ENCODE results near the gene PAPPA.

The PAPPA gene

DNA sequence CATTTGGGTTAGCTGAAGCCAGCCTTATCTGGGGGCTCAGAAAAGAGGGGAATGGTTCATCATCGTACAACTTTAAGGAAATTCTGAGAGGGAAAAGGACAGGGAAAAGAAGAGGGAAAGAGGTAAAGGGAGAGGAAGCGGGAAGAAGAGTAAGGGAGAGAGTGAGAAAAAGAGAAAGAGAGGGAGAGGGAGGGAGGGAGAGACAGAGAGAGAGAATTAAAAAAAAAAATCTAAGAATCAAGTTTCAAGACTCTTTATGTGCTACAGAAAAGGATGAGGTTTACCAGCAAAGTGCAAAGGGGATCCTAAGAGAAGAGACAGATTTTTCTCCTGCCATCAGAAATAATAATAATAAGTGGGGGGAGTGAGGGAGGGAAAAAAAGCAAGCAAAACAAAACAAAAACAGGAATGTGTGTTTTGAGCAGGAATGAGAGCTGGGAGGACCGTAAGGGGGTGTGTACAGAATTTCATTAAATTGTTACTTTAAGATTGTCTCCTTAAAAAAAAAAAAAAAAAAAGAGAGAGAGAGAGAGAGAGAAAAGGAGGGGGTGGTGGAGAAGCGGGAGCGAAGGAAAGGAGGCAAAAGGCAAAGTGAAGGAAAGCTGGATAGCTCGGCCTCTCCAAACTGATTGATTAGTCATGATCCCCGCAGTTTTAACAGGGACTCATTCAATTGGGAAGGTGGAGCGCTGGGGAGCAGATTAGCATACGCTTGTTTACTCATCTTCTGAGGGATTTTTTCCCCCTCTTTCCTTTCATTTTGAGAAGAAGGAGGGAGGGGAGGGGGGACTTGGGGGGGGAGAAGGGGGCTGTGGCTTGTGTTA lies 438 bp upstream of the PAPPA start:
- DNase-seq (ENCODE audit: low read depth in 2 of 2, low spot score in 1 of 2), result no peak

DNA sequence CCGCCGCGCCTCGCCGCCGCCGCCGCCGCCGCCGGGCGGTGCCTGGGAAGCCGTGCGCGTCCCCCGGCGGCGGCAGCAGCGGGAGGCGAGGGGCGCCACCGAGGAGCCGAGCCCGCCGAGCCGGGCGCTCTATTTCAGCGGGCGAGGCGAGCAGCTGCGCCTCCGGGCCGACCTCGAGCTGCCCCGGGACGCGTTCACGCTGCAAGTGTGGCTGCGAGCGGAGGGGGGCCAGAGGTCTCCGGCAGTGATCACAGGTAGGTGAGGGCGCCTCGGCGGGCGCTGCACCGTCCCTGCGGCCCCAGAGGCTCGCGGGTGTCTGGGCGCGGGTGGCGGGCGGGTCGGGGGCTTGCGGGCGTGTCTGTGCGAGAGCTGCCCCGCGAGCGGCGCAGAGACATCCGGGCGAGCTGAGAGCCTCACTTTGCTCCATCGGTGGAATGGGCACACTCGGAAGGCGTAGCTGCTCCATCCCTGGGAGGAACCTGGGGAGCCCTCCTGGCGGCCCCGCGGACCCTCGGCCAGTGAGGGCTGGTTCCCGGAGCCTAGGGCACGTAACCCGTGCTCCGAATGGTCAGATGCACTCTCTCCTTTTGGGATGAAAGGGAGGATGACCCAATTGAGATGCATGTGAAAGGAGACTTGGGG lies 864 bp downstream of the PAPPA start:
- no peak for DNase-seq (ENCODE audit: low read depth in 2 of 2, low spot score in 1 of 2)

DNA sequence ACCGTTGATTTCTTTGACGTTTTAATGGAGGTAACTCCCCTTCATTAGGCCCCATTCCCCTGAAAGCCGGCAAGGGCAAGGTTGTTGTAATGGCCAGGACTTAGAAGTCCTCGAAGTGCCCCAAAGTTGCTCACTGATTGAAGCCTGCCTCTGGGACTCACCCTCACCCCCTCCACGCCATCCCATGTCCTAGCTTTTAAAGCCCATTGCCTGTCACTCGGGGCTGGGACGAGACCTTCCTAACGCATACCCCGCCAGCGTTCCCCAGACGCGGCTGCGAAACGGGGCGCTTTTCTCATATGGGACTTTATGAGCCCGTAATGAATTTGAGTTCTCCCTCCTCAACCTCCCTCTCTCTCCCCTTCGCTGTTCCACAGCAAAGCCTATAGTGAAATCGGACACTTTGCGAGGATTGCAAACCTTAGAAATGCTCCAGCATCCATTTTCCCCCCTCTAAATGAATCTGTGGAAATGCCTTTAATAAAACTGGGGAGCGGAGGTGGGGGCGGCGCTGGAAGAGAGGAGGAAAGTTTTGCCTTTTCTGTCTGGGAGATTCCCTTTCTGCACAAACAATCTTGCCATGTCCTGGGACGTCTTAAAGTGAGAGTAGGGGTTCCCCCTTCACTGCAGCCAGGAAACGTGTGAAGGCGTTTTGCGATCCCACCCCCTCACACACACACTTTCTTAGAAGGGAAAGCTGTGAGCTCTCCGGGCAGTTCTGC lies 1.5 kb downstream of the PAPPA start:
- no peak for DNase-seq (ENCODE audit: low read depth in 2 of 2, low spot score in 1 of 2)

DNA sequence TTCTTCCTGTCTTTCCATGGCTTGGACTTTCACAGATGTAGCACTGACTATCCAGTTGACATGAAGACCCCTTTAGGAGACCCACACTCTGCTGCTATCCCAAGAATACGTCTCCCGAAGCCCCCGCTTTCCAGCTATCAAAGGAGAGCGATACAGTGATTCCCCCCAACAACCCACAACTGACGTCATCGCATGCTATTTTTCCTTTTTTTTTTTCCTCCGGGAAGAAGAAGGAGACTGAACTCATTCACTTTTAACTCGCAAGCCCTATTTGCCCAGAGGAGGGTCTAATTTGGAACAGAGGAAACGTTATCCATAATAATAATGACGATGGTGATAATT lies 2.1 kb downstream of the PAPPA start:
- no peak for DNase-seq (ENCODE audit: low read depth in 2 of 2, low spot score in 1 of 2)

DNA sequence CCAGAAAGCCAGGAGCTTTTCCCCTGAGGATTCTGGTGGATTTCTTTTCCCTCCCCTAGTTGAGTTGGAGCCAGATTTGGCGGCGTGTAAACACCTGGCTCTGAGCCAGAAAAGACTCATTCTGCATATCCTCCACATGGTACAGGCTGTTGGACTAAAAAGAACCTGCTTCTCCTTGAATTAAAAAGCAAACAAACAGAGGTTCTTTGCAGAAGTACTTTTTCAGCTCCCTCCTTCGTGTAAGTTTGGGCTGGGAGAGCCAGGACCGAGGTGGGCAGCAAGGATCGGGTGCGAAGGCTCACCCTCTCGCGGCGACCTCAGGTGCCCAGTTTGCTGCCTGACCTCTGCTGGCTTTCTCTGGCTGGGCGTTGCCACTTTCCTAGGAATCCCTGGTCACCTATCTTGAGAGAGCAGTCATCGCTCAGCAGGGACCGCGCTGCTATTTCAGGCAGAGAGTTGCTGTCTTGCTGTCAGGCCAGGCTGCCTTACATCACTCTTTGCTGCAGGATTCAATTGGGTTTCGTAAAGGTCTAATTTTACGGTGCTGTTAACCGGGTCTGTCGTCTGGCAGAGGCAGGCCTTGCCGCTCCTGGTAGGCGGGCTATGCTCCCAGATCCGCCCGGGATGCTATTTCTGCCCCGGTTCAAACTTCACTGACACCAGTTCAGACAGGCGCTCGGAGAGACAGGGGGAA lies 3.2 kb downstream of the PAPPA start:
- no peak for DNase-seq (ENCODE audit: low read depth in 2 of 2, low spot score in 1 of 2)

GRCh38 chr9:116157436-116158138 lies 4.0 kb downstream of the PAPPA start:
- DNase-seq (ENCODE audit: low read depth in 2 of 2, low spot score in 1 of 2), result no peak

GRCh38 chr9:116160676-116161571 lies 7.3 kb downstream of the PAPPA start:
- no peak for DNase-seq (ENCODE audit: low read depth in 2 of 2, low spot score in 1 of 2)

- DNase-seq (ENCODE audit: low read depth in 2 of 2, low spot score in 1 of 2), result no peak
These were observed 8.7 kb downstream of the PAPPA start for GRCh38 chr9:116162241-116162781.

DNA sequence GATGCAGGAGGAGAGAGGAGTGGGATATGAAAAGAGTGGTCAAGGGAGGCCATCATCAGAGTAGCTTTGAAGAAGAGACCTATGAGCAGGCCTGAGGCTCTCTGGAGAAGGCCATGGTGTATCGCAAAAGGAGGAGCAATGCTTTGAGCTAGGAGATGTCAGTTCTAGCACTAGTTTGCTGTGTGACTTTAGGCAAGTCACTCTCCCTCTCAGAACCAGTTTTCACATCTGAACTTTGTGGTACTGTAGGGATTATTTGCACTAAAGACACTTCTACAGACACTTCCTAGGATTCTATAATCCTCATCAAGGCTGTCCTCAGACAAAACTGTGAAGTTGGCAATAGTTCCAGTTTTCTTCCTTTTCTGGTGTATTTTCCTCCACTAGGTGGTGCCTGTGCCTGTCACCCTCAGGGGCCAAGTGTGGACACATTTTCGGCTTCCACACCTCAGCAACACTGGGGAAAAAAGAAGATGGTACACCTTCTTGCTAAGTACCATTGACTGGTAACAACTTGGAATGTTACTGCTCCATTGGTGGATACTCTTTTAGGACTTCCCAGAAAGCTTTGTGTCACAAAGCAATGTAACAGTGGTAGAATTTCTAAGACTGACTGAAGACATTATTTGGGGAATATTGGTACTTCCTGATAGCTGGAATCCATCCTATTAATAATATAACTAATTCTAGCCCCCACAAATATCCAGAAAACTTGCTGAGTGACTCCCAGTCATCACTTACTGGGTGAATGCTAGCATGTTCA lies 9.9 kb downstream of the PAPPA start:
- DNase-seq (ENCODE audit: low read depth in 2 of 2, low spot score in 1 of 2), result no peak

DNA sequence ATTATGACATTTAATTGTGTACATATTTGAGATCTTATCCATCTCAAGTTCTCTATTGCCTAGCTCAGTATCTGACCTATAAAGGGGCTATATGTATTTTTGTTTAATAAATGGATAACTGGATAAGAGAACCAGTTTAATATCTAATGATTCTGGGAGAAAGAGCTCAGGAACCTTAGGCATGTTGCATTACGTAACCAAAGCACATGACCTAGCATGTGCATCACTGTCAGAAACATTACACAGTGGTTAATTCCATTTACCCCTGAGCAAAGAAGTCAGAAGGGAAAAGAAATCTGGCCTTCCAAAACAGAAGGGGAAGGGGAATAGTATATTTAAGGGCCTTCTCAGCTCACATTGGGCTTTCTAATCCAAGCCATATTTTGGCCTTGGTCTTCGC lies 12.3 kb downstream of the PAPPA start:
- DNase-seq (ENCODE audit: low read depth in 2 of 2, low spot score in 1 of 2), result no peak

- no peak for DNase-seq (ENCODE audit: low read depth in 2 of 2, low spot score in 1 of 2)
These were observed 13.1 kb downstream of the PAPPA start for GRCh38 chr9:116166713-116167112.

DNA sequence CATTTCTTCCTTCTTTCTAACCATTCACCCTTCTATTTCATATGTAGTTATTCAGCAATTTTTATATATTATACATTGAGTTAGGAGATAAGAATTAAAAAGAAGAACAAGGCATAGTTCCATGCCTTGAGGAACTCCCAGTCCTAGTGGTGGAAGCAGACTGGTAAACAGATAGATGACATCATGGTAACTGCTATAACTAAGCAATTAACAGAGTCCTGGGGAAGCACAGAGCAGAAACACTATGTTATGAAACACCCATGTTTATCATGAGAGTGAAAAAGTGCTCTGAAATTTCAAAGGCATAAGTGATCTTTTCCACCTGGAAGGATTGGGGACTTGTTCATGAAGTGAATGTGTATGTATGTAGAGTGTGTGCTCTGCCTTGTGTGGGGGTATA lies 14.6 kb downstream of the PAPPA start:
- DNase-seq (ENCODE audit: low read depth in 2 of 2, low spot score in 1 of 2), result no peak

GRCh38 chr9:116172216-116172615 lies 18.6 kb downstream of the PAPPA start:
- DNase-seq (ENCODE audit: low read depth in 2 of 2, low spot score in 1 of 2), result no peak

DNA sequence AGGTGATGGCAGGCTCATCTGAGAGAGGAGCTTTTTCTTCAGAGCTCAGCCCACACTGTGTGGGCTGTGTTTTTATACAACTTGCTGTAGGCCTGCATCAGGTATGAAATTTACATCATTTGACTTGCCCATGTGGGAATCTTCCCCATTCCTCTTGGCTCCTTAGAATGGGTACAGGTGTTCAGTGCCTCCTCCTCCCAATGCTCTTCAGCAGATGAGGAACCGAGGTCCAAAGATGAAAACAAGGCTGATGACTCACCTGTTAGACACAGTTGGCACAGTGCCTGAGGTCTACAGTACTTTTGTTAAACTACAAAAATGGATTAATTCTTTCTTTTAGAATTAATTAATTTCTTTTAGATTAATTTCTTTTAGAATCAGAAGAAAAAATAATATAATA lies 20.8 kb downstream of the PAPPA start:
- DNase-seq (ENCODE audit: low read depth in 2 of 2, low spot score in 1 of 2), result no peak

DNA sequence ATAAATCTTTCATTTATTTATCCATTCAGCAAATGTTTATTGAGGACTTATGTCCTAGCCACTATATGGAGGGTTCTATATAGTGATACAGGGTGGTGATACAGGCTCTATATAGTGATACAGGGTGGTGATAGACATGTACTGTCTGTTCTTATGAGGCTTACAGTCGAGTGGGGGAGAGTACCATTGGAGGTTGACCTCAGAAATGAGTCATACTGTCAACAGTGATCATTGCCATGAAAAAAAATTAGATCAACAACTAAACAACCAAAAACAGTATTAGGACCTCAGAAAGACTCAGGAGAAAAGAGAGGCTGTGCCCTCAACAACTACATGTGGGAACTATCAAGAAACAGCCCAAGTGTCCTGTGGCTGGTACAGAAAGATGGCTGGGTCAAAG lies 22.0 kb downstream of the PAPPA start:
- no peak for DNase-seq (ENCODE audit: low read depth in 2 of 2, low spot score in 1 of 2)

DNA sequence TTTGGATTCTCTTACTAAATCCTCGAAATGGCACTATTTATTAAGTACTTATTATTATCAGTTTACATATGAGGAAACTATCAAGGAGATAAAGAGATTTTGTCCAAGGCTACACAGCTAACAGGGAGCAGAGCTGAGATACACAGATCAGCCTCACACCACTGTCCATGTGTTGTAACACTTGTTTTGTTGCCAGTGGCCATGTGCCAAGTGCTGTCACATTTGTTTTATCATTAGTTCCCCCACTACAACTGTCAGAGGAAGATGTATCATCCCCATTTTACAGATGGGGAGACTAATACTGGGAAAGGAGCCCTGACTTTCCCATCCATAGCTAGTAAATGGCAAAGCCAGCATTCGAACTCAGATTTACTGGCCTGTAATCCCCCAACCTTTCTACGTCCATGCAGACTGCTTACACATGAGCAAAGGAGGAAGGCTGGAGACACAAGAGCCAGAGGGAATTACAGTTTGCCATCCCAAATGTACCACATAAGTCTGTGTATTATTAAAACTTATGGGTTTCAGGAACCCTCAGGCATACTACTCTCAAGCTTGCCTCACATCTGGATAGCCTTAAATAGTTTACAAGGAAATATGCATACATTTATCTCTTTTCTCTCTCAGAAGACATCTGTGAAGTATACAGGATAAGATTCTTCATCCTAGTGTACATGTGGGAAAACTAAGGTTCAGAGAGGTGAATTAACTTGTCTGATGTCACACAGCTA lies 25.1 kb downstream of the PAPPA start:
- no peak for DNase-seq (ENCODE audit: low read depth in 2 of 2, low spot score in 1 of 2)

DNA sequence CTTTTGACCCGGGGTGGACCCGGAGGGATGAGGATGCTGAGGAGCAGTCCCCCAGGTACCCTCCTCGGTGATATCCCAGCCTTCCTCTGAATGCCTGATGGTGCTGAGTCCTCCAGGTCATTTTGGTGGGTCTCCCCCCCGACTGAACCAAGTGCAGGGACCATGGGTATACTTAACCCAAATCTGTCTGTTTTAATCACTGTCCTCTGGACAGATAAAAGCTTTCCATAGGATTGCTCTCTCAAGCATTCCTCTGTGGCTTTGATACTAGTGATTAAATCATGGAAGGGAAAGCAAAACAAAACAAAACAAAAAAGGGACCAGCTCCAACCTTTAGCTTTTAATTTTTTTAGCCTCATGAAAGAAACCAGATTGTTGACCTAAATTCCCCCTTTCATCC lies 26.0 kb downstream of the PAPPA start:
- DNase-seq (ENCODE audit: low read depth in 2 of 2, low spot score in 1 of 2), result no peak

DNA sequence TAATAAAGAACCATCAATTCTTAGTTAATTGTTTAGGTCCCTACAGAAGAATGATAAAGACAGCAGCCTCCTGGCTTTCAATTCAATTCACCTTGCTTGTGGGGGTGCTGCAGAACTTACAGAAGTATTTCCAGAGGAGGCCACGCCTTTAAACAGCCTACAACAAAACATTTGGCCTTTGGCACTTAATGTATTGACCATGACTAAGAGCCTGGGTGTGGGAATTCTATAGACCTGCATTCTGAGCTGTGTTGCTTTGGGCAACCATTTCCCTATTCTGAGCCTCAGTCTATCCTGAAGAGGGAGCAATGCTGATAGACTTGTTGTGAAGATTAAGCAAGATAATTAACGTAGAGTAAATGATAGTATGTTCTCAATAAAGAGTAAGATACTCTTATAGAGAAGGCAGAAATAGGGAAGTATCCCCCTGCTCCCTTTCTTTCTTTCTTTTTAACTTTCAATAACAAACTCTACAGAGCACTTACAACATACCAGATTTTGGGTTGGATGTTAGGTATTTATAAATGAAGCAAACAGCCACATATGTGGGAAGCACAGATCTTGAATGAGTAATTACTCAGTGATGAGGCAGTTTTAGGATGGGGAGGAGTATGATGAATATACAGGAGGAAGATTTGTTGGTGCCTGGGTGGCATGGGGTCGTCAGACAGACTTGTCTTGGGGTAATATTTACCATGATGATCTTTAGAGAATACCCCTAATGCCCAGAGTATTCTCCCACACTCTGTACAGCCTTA lies 28.4 kb downstream of the PAPPA start:
- no peak for DNase-seq (ENCODE audit: low read depth in 2 of 2, low spot score in 1 of 2)
